PC-9 (cell line): ENCODE measurements around the gene TOX4. TPM values are rescaled to one million over a fixed set of nuclear protein-coding genes. Genes with fewer than 3 reads are reported as not detected.

Experiments used
- BruUV-seq: library from RNA; stranded (reverse); fragments of 400-500 nt; replicated peaks from 2 replicates; lab custom pipeline; 2021; lab: Mats Ljungman, UMichigan
- CTCF ChIA-PET: fragments of 300-600 bp; sonication (Branson Sonifier 250); formaldehyde crosslinking; loops from one replicate; lab custom pipeline; 2022; ENCODE audit warnings: antibody characterized with exemption; lab: Charles Lee
- POLR2A ChIA-PET: fragments of 300-600 bp; sonication (Branson Sonifier 250); formaldehyde crosslinking; loops from one replicate; lab custom pipeline; 2022; ENCODE audit warnings: antibody characterized with exemption; ENCODE audit not compliant: unreplicated experiment; lab: Charles Lee
- DNase-seq, 2 experiments: peaks; one replicate each; pipeline versions ENCODE4 v3.0.0 to v3.0.0-alpha.2; 2015 to 2022; ENCODE audit warnings: mixed read lengths in 1 of 2
- H2AFZ ChIP-seq: fragments of 200-600 bp; sonication (generic); 2 replicates; pipeline ENCODE4 v1.8.1; 2017; ENCODE audit warnings: antibody characterized with exemption
- H3F3A ChIP-seq: fragments of 200-600 bp; sonication (generic); 2 replicates; pipeline ENCODE4 v1.8.1; 2017; ENCODE audit warnings: antibody characterized with exemption, mild to moderate bottlenecking, low read depth; ENCODE audit not compliant: insufficient read depth
- H3K27ac ChIP-seq: fragments of 200-600 bp; sonication (generic); 2 replicates; pipeline ENCODE4 v1.6.1; 2016; ENCODE audit warnings: mixed run types
- H3K27me3 ChIP-seq: fragments of 200-600 bp; sonication (generic); 2 replicates; pipeline ENCODE4 v1.6.1; 2016; ENCODE audit warnings: low read depth, mixed run types; ENCODE audit not compliant: insufficient read depth
- H3K36me3 ChIP-seq: fragments of 200-600 bp; sonication (generic); 2 replicates; pipeline ENCODE4 v1.6.1; 2016; ENCODE audit warnings: low read depth, mixed run types
- H3K4me1 ChIP-seq: fragments of 200-600 bp; sonication (generic); replicated peaks from 2 replicates; pipeline ENCODE4 v1.6.1; 2016; ENCODE audit warnings: mixed run types; ENCODE audit not compliant: insufficient read depth
- H3K4me2 ChIP-seq: fragments of 200-600 bp; sonication (generic); 2 replicates; pipeline ENCODE4 v1.6.1; 2017; ENCODE audit warnings: mixed run types
- H3K4me3 ChIP-seq: fragments of 200-600 bp; sonication (generic); 2 replicates; pipeline ENCODE4 v1.6.1; 2016; ENCODE audit warnings: mixed run types
- H3K79me2 ChIP-seq: fragments of 200-600 bp; sonication (generic); 2 replicates; pipeline ENCODE4 v1.6.1; 2017; ENCODE audit warnings: low read depth, mixed run types
- H3K9me2 ChIP-seq: fragments of 200-600 bp; sonication (generic); 2 replicates; pipeline ENCODE4 v1.8.1; 2017; ENCODE audit warnings: mild to moderate bottlenecking; ENCODE audit not compliant: insufficient read depth
- H3K9me3 ChIP-seq: fragments of 200-600 bp; sonication (generic); 2 replicates; pipeline ENCODE4 v1.8.1; 2016; ENCODE audit warnings: low read depth; ENCODE audit not compliant: insufficient read depth
- H4K20me1 ChIP-seq: fragments of 200-600 bp; sonication (generic); 2 replicates; pipeline ENCODE4 v1.8.1; 2017; ENCODE audit not compliant: insufficient read depth
- EZH2 ChIP-seq: fragments of 200-600 bp; sonication (generic); IDR thresholded peaks from 2 replicates; pipeline ENCODE4 v1.8.0; 2017; ENCODE audit warnings: antibody characterized with exemption, low read depth
- intact Hi-C: fragments of 100-400 bp; cut with micrococcal nuclease; formaldehyde crosslinking; loops from one replicate; pipeline ENCODE4 v1.10.0; 2022; ENCODE audit not compliant: unreplicated experiment
- total RNA-seq: library from RNA; stranded (reverse); gene quantifications from 2 replicates; pipeline ENCODE4 v1.2.3, GENCODE V29; 2021
- TF ChIP-seq, protein P1 (sequence below): fragments of 200-600 bp; sonication (generic); conservative IDR thresholded peaks from 2 replicates; pipeline ENCODE4 v1.6.1; 2017; ENCODE audit warnings: mixed run types, antibody characterized with exemption, mild to moderate bottlenecking, moderate library complexity

TOX4 gene
- total RNA-seq, 1 experiment from 2014 or later, result 50.6 TPM

DNA sequence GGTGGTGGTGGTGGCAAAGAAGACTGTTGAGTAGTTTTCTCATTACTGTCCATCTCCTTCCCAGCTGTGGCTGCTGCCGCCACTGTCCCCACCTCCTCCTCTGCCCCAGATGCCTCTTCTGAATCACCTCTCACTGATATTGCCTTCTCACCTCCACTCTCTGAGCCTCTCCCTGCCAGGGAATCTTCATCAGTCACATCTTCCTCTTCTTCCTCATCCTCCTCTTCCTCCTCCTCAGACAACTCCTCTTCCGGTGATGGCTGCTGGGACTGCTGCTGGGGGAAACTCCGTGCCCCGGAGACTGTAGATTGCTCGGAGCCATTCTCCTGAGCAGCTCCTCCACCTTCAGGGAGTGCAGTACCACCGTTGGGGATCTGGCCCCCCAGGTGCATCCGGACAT is 46.2 kb downstream of the TOX4 start:
- no peaks in the 10 kb centered on the region for H3K9me2 ChIP-seq
- H3K79me2 ChIP-seq, result no peaks in the 10 kb centered on the region
- H3K9me3 ChIP-seq, result no peaks in the 10 kb centered on the region
- no TSS peak for BruUV-seq
- no peak for TF ChIP-seq EZH2
- TF ChIP-seq, protein P1, sequence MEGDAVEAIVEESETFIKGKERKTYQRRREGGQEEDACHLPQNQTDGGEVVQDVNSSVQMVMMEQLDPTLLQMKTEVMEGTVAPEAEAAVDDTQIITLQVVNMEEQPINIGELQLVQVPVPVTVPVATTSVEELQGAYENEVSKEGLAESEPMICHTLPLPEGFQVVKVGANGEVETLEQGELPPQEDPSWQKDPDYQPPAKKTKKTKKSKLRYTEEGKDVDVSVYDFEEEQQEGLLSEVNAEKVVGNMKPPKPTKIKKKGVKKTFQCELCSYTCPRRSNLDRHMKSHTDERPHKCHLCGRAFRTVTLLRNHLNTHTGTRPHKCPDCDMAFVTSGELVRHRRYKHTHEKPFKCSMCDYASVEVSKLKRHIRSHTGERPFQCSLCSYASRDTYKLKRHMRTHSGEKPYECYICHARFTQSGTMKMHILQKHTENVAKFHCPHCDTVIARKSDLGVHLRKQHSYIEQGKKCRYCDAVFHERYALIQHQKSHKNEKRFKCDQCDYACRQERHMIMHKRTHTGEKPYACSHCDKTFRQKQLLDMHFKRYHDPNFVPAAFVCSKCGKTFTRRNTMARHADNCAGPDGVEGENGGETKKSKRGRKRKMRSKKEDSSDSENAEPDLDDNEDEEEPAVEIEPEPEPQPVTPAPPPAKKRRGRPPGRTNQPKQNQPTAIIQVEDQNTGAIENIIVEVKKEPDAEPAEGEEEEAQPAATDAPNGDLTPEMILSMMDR, result no peak
- intact Hi-C loops, result no loop called here
- H4K20me1 ChIP-seq, result no peaks in the 10 kb centered on the region
- H3F3A ChIP-seq, result peaks cover 2% of the 10 kb centered on the region; the same call in 1 of the 2 replicates
- no peak overlapping the region for H2AFZ ChIP-seq
- CTCF ChIA-PET, result no interaction called here
- H3K4me3 ChIP-seq, result no peak overlapping the region
- H3K36me3 ChIP-seq, result no peaks in the 10 kb centered on the region
- POLR2A ChIA-PET, result no interaction called here
- H3K4me1 ChIP-seq, result peaks cover 5% of the 10 kb centered on the region
- no peaks in the 10 kb centered on the region for H3K27me3 ChIP-seq
- no peak overlapping the region for H3K27ac ChIP-seq
- H3K4me2 ChIP-seq, result no peak overlapping the region
- DNase-seq, result no peak

DNA sequence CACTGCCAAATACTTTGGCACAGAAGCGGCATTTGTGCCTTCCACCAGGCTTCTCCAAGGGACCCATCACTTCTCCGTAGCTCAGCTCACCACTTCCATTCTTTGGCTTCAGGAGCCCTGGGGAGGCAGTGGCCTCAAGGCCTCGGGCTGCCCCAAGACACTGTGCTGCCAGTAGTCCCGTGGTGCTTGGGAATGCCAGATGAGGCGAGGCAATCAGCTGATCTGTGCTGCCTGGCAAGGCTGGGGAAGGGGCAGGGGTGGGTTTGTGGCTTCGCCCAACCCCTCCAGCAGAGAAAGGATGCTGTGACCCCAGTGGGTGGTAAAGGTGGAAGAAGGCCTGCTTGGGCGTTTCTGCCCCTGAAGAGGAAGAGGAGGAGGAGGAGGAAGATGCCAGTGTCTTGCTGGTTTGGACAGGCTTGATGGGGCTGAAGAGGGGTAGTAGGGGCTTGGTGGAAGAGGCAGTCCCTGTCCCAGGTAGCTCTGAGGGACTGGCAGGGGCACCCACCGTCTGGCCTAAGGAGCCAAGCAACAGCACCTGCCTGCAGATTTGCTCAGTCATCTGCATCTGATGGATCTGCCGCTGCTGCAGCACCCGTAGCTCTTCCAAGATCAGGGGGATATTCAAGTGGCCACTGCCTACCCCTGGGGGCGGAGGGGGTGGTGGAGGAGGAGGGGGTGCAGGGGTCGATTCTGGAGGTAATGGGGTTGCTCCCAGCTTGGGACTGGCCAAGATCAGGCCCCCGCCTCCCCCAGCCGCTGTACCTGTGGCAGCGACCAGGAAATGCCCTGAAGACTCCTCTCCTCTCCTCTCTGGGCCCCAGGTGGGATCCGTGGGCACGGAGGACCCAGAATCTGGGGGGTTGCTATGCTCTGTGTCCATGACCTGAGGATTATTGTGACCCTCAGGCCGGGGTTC is 47.8 kb downstream of the TOX4 start:
- CTCF ChIA-PET, result interaction anchor here (0.6 to 0.7 kb wide), 2 partner anchors 13 to 831 kb away, joined by 6 to 7 read pairs; no protein-coding TSS in a partner anchor

DNA sequence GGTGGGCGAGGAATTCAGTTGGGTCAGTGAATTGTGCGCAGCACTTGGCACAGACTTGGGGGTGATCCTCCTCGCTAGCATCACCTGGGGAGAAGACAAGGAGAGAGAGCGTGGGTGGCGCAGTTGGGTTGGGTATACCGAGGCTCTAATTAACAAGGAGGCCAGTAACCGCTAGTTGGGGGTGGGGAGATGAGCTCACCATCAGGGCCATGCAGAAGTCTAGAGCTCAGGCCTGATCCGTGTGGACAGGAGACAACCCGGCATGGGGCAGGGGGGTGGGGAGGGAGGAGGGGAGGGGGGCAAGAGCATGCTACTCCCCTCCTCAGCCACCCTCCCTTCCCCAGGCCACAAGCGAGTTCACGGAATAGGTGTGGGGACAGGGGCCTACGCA is 48.6 kb downstream of the TOX4 start:
- BruUV-seq, result TSS peak; percentile 34
- Histone ChIP-seq H3K4me2 (peak overlapping the region; percentile 72), H3K27ac (no peak overlapping the region), H3K9me2 (no peaks in the 10 kb centered on the region), H2AFZ (no peak overlapping the region), H3K36me3 (no peaks in the 10 kb centered on the region), H4K20me1 (no peaks in the 10 kb centered on the region), H3K4me3 (peak overlapping the region; percentile 57; the same call in 1 of the 2 replicates), H3K27me3 (no peaks in the 10 kb centered on the region), H3K9me3 (no peaks in the 10 kb centered on the region), H3K79me2 (no peaks in the 10 kb centered on the region), H3F3A (peaks cover 14% of the 10 kb centered on the region; the same call in 1 of the 2 replicates), H3K4me1 (peaks cover 21% of the 10 kb centered on the region)
- intact Hi-C loops, result no loop called here
- DNase-seq, result no peak
- TF ChIP-seq, protein P1, result no peak
- TF ChIP-seq EZH2, result no peak
- ChIA-PET CTCF (interaction anchor here (0.6 to 0.7 kb wide), 2 partner anchors 13 to 832 kb away, joined by 6 to 7 read pairs; no protein-coding TSS in a partner anchor), POLR2A (interaction anchor here (0.6 to 0.9 kb wide), 4 partner anchors 15 to 89 kb away, joined by 4 to 11 read pairs (median 6); partner anchors contain the start of genes CHD8 and METTL3)

More for the DNA sequence above, 47.8 kb downstream of the TOX4 start:
- TF ChIP-seq, protein P1, result no peak
- TF ChIP-seq EZH2, result no peak
- Histone ChIP-seq H3K4me1 (peaks cover 21% of the 10 kb centered on the region), H2AFZ (no peak overlapping the region), H3F3A (peaks cover 14% of the 10 kb centered on the region; the same call in 1 of the 2 replicates), H3K27ac (no peak overlapping the region), H3K4me2 (peak overlapping the region; percentile 72; the same call in 1 of the 2 replicates), H3K79me2 (no peaks in the 10 kb centered on the region), H3K4me3 (no peak overlapping the region), H3K9me3 (no peaks in the 10 kb centered on the region), H3K9me2 (no peaks in the 10 kb centered on the region), H3K27me3 (no peaks in the 10 kb centered on the region), H3K36me3 (no peaks in the 10 kb centered on the region), H4K20me1 (no peaks in the 10 kb centered on the region)
- BruUV-seq, result no TSS peak
- intact Hi-C loops, result no loop called here
- no peak for DNase-seq
- POLR2A ChIA-PET, result interaction anchor here (0.6 kb wide), 1 partner anchor 69 kb away, joined by 11 read pairs; the partner anchor contains the start of gene CHD8
